ENCODE measurements around the gene TACC2.
"Not testable (repeated sequence)": the region's sequence is repeated elsewhere in the genome, so short reads cannot be mapped to it uniquely, and the experiment has no call there.

The TACC2 gene

GRCh38 chr10:121990015-121990677, 1.2 kb downstream of the TACC2 start:
- DNase-seq (ENCODE audit: insufficient read length, low spot score) (no peak), FAIRE-seq (no peak)
- TF ChIP-seq, protein P1, sequence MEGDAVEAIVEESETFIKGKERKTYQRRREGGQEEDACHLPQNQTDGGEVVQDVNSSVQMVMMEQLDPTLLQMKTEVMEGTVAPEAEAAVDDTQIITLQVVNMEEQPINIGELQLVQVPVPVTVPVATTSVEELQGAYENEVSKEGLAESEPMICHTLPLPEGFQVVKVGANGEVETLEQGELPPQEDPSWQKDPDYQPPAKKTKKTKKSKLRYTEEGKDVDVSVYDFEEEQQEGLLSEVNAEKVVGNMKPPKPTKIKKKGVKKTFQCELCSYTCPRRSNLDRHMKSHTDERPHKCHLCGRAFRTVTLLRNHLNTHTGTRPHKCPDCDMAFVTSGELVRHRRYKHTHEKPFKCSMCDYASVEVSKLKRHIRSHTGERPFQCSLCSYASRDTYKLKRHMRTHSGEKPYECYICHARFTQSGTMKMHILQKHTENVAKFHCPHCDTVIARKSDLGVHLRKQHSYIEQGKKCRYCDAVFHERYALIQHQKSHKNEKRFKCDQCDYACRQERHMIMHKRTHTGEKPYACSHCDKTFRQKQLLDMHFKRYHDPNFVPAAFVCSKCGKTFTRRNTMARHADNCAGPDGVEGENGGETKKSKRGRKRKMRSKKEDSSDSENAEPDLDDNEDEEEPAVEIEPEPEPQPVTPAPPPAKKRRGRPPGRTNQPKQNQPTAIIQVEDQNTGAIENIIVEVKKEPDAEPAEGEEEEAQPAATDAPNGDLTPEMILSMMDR (IDR thresholded peaks at IDR 0.05; ENCODE audit: insufficient read depth, missing control alignments), result no peak

DNA sequence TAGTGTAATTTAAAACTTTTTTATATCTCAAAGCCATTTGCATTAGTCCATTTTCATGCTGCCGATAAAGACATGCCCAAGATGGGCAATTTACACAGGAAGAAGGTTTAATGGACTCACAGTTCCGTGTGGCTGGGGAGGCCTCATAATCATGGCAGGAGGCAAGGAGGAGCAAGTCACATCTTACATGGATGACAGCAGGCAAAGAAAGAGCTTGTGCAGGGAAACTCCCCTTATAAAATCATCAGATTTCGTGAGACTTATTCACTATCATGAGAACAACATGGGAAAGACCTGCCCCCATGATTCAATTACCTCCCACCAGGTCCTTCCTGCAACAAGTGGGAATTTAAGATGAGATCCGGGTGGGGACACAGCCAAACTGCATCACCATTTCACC, 2.8 kb downstream of the TACC2 start:
- DNase-seq (ENCODE audit: insufficient read length, low spot score); FAIRE-seq: not testable (repeated sequence)

GRCh38 chr10:121994429-121994941, 5.5 kb downstream of the TACC2 start:
- FAIRE-seq, result no peak
- DNase-seq (ENCODE audit: insufficient read length, low spot score), result no peak

DNA sequence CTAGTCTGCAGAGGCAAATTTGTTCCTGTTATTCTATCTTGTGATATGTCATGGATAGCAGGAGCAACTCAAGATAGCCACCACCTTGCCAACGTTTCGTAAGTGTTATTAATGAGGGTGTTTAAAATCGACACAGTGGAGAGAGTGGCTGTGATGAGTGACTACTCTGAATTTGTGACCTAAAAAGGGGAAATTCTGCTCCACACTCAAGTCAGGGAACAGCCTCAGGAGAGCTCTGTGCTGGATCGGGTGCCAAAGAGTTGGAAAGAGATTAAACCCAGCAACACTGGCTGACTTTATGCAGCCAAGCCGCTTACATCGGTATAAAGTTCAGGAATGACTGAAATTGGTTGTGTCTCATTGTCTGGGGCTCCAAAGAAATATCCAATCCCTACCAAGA, 9.5 kb downstream of the TACC2 start:
- DNase-seq (ENCODE audit: insufficient read length, low spot score) (no peak), FAIRE-seq (no peak)
- TF ChIP-seq, protein P1 (IDR thresholded peaks at IDR 0.05; ENCODE audit: insufficient read depth, missing control alignments), result no peak

More at GRCh38 chr10:121994429-121994941, 5.5 kb downstream of the TACC2 start:
- TF ChIP-seq, protein P1 (IDR thresholded peaks at IDR 0.05; ENCODE audit: insufficient read depth, missing control alignments), result no peak

GRCh38 chr10:121999301-121999700, 10.3 kb downstream of the TACC2 start:
- FAIRE-seq (no peak), DNase-seq (ENCODE audit: insufficient read length, low spot score) (no peak)
- TF ChIP-seq, protein P1 (IDR thresholded peaks at IDR 0.05; ENCODE audit: insufficient read depth, missing control alignments), result no peak

DNA sequence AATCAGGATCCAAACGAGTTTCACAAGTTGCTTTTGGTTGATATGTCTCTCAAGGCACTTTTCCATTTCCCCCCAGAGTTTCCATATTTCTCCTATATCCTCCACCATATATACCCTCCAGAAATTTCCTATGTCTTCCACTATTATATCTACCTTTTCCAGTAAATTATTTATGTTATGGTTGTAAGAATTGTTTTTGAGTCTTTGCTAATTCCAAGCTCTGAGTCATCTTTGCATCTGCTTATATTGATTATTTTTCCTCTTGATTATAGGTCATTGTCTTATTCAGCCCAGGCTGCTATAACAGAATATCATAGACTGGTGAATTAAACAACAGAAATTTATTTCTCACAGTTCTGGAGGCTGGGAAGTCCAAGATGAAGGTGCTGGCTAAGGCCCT, 12.7 kb downstream of the TACC2 start:
- TF ChIP-seq, protein P1 (IDR thresholded peaks at IDR 0.05; ENCODE audit: insufficient read depth, missing control alignments), result no peak
- no peak for FAIRE-seq
- DNase-seq (ENCODE audit: insufficient read length, low spot score), result no peak

GRCh38 chr10:122007415-122007814, 18.5 kb downstream of the TACC2 start:
- DNase-seq (ENCODE audit: insufficient read length, low spot score), result no peak
- TF ChIP-seq, protein P1 (IDR thresholded peaks at IDR 0.05; ENCODE audit: insufficient read depth, missing control alignments), result no peak
- FAIRE-seq, result no peak

Data from D721Med (cell line).